ENCODE data around the gene ITGA1.

Gene ITGA1

GRCh38 chr5:52906343-52906742, 118.6 kb downstream of the ITGA1 start:
- no peaks in the 10 kb centered on the region for H3K36me3 ChIP-seq (ENCODE audit: control insufficient read depth, low read depth, low read length)
- H3K4me1 ChIP-seq (ENCODE audit: control insufficient read depth, low read depth, low read length), result no peaks in the 10 kb centered on the region
- no peak overlapping the region for H3K4me3 ChIP-seq (ENCODE audit: low read length)
- no peak overlapping the region for H3K27ac ChIP-seq (ENCODE audit: low read length)
- H3K27me3 ChIP-seq (ENCODE audit: control insufficient read depth, insufficient read depth, low read length), result no peaks in the 10 kb centered on the region
- no peaks in the 10 kb centered on the region for H3K9me3 ChIP-seq (ENCODE audit: control insufficient read depth, low read depth, low read length)
- H3K9ac ChIP-seq (ENCODE audit: low read length), result no peak overlapping the region

DNA sequence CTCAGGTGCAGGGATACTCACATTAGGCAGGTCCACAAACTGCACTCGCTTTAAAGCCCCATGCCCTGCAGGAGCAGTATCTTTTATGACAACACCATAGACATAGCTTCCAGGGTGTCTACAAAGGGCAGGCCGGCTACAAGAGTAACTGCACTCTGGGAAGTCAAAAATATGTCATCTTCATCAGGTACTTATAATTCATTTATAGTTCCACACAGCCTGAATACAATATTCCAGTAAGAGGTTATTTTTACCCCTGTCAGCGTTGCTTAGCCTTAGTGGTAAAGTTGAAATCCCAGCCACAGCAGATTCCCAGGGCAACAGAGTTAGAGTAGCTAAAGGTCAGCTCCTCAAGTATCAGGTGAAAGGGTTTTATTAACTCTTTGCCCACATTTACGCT, 119.1 kb downstream of the ITGA1 start:
- Histone ChIP-seq H3K9me3 (ENCODE audit: control insufficient read depth, low read depth, low read length) (no peaks in the 10 kb centered on the region), H3K9ac (ENCODE audit: low read length) (no peak overlapping the region), H3K4me1 (ENCODE audit: control insufficient read depth, low read depth, low read length) (no peaks in the 10 kb centered on the region), H3K36me3 (ENCODE audit: control insufficient read depth, low read depth, low read length) (no peaks in the 10 kb centered on the region), H3K27me3 (ENCODE audit: control insufficient read depth, insufficient read depth, low read length) (no peaks in the 10 kb centered on the region), H3K4me3 (ENCODE audit: low read length) (no peak overlapping the region), H3K27ac (ENCODE audit: low read length) (no peak overlapping the region)

DNA sequence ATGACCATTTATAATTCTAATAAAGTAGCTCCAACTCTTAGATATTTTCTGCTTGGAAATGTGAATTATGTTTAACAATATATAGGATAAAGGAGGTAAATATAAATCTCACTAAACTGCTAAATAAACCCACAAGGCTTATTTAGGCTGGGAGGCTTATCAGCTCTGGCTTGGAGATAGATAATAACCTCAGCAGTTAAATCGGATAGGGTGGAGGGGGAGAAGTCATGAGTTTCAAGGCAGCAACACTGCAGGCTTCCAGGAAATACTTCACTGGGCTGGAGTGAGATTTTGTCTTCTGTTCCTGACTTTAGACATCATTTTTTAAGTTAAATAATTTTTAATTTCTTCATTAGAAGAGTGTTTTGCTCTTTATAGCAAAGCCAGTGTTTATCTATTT, 121.5 kb downstream of the ITGA1 start:
- H3K9me3 ChIP-seq (ENCODE audit: control insufficient read depth, low read depth, low read length), result no peaks in the 10 kb centered on the region
- no peak overlapping the region for H3K4me3 ChIP-seq (ENCODE audit: low read length)
- H3K27me3 ChIP-seq (ENCODE audit: control insufficient read depth, insufficient read depth, low read length), result no peaks in the 10 kb centered on the region
- no peaks in the 10 kb centered on the region for H3K36me3 ChIP-seq (ENCODE audit: control insufficient read depth, low read depth, low read length)
- no peaks in the 10 kb centered on the region for H3K4me1 ChIP-seq (ENCODE audit: control insufficient read depth, low read depth, low read length)
- no peak overlapping the region for H3K27ac ChIP-seq (ENCODE audit: low read length)
- no peak overlapping the region for H3K9ac ChIP-seq (ENCODE audit: low read length)

- H3K36me3 ChIP-seq (ENCODE audit: control insufficient read depth, low read depth, low read length), result no peaks in the 10 kb centered on the region
- H3K4me1 ChIP-seq (ENCODE audit: control insufficient read depth, low read depth, low read length), result no peaks in the 10 kb centered on the region
- H3K4me3 ChIP-seq (ENCODE audit: low read length), result no peak overlapping the region
- H3K9ac ChIP-seq (ENCODE audit: low read length), result no peak overlapping the region
- H3K27ac ChIP-seq (ENCODE audit: low read length), result no peak overlapping the region
- H3K9me3 ChIP-seq (ENCODE audit: control insufficient read depth, low read depth, low read length), result no peaks in the 10 kb centered on the region
- H3K27me3 ChIP-seq (ENCODE audit: control insufficient read depth, insufficient read depth, low read length), result no peaks in the 10 kb centered on the region
Observed at GRCh38 chr5:52910071-52910470, 122.4 kb downstream of the ITGA1 start.

GRCh38 chr5:52915176-52915875, 127.6 kb downstream of the ITGA1 start:
- H3K9ac ChIP-seq (ENCODE audit: low read length), result no peak overlapping the region
- H3K27ac ChIP-seq (ENCODE audit: low read length), result no peak overlapping the region
- no peaks in the 10 kb centered on the region for H3K9me3 ChIP-seq (ENCODE audit: control insufficient read depth, low read depth, low read length)
- H3K27me3 ChIP-seq (ENCODE audit: control insufficient read depth, insufficient read depth, low read length), result no peaks in the 10 kb centered on the region
- no peaks in the 10 kb centered on the region for H3K4me1 ChIP-seq (ENCODE audit: control insufficient read depth, low read depth, low read length)
- no peaks in the 10 kb centered on the region for H3K36me3 ChIP-seq (ENCODE audit: control insufficient read depth, low read depth, low read length)
- peak overlapping the region; percentile 65 for H3K4me3 ChIP-seq (ENCODE audit: low read length)

DNA sequence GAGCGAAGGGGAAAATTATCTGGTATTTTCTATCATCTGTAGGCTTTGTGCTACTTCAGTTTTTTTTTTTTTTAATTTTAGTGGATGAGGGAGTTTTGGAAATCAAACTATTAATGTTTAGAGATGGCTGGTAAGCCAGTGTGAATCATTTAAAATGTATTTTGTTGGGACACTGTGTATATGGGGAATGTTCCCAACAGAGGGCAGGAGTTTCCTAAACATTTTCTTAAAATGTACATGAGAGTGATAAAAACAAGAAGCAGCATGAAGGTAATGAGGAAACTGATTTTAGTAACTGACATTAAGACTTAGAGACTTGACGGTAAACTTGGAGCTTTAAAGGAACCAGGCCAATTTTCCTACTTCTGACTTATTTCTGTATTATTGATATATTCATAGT, 133.2 kb downstream of the ITGA1 start:
- Histone ChIP-seq H3K27ac (ENCODE audit: low read length) (no peak overlapping the region), H3K36me3 (ENCODE audit: control insufficient read depth, low read depth, low read length) (no peaks in the 10 kb centered on the region), H3K9me3 (ENCODE audit: control insufficient read depth, low read depth, low read length) (no peaks in the 10 kb centered on the region), H3K27me3 (ENCODE audit: control insufficient read depth, insufficient read depth, low read length) (no peaks in the 10 kb centered on the region), H3K4me3 (ENCODE audit: low read length) (no peak overlapping the region), H3K9ac (ENCODE audit: low read length) (no peak overlapping the region), H3K4me1 (ENCODE audit: control insufficient read depth, low read depth, low read length) (no peaks in the 10 kb centered on the region)

GRCh38 chr5:52922384-52922783, 134.7 kb downstream of the ITGA1 start:
- Histone ChIP-seq H3K9ac (ENCODE audit: low read length) (no peak overlapping the region), H3K27me3 (ENCODE audit: control insufficient read depth, insufficient read depth, low read length) (no peaks in the 10 kb centered on the region), H3K4me1 (ENCODE audit: control insufficient read depth, low read depth, low read length) (no peaks in the 10 kb centered on the region), H3K36me3 (ENCODE audit: control insufficient read depth, low read depth, low read length) (no peaks in the 10 kb centered on the region), H3K4me3 (ENCODE audit: low read length) (no peak overlapping the region), H3K9me3 (ENCODE audit: control insufficient read depth, low read depth, low read length) (no peaks in the 10 kb centered on the region), H3K27ac (ENCODE audit: low read length) (no peak overlapping the region)

GRCh38 chr5:52924456-52924855, 136.7 kb downstream of the ITGA1 start:
- no peaks in the 10 kb centered on the region for H3K4me1 ChIP-seq (ENCODE audit: control insufficient read depth, low read depth, low read length)
- no peak overlapping the region for H3K27ac ChIP-seq (ENCODE audit: low read length)
- no peak overlapping the region for H3K9ac ChIP-seq (ENCODE audit: low read length)
- H3K9me3 ChIP-seq (ENCODE audit: control insufficient read depth, low read depth, low read length), result no peaks in the 10 kb centered on the region
- H3K36me3 ChIP-seq (ENCODE audit: control insufficient read depth, low read depth, low read length), result no peaks in the 10 kb centered on the region
- H3K4me3 ChIP-seq (ENCODE audit: low read length), result no peak overlapping the region
- no peaks in the 10 kb centered on the region for H3K27me3 ChIP-seq (ENCODE audit: control insufficient read depth, insufficient read depth, low read length)

- Histone ChIP-seq H3K4me1 (ENCODE audit: control insufficient read depth, low read depth, low read length) (no peaks in the 10 kb centered on the region), H3K36me3 (ENCODE audit: control insufficient read depth, low read depth, low read length) (no peaks in the 10 kb centered on the region), H3K9me3 (ENCODE audit: control insufficient read depth, low read depth, low read length) (no peaks in the 10 kb centered on the region), H3K9ac (ENCODE audit: low read length) (no peak overlapping the region), H3K27me3 (ENCODE audit: control insufficient read depth, insufficient read depth, low read length) (no peaks in the 10 kb centered on the region), H3K4me3 (ENCODE audit: low read length) (no peak overlapping the region), H3K27ac (ENCODE audit: low read length) (no peak overlapping the region)
Observed at GRCh38 chr5:52925001-52925400, 137.3 kb downstream of the ITGA1 start.

GRCh38 chr5:52928689-52929088, 141.0 kb downstream of the ITGA1 start:
- H3K27ac ChIP-seq (ENCODE audit: low read length), result no peak overlapping the region
- H3K9ac ChIP-seq (ENCODE audit: low read length), result no peak overlapping the region
- H3K9me3 ChIP-seq (ENCODE audit: control insufficient read depth, low read depth, low read length), result no peaks in the 10 kb centered on the region
- no peaks in the 10 kb centered on the region for H3K36me3 ChIP-seq (ENCODE audit: control insufficient read depth, low read depth, low read length)
- H3K4me1 ChIP-seq (ENCODE audit: control insufficient read depth, low read depth, low read length), result no peaks in the 10 kb centered on the region
- no peak overlapping the region for H3K4me3 ChIP-seq (ENCODE audit: low read length)
- no peaks in the 10 kb centered on the region for H3K27me3 ChIP-seq (ENCODE audit: control insufficient read depth, insufficient read depth, low read length)

DNA sequence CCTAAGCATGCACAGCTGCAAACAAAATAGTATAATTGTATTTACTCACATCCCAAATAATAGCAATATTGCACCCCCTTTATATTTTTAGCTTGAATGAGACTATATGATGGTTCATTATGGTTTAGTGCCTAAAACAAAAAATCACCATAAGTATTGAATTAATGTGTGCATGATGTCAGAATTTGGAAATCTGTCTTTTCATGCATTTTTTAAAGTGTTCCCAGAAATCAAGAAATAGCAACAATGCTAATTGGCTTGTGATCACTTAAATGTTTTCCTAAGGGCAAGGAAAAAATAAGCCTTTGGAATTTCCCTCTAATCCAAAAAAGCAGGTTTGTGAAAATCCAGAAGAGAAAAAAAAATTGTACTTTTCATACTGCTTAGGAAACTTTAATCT, 150.5 kb downstream of the ITGA1 start:
- H3K9me3 ChIP-seq (ENCODE audit: control insufficient read depth, low read depth, low read length), result no peaks in the 10 kb centered on the region
- no peak overlapping the region for H3K4me3 ChIP-seq (ENCODE audit: low read length)
- H3K36me3 ChIP-seq (ENCODE audit: control insufficient read depth, low read depth, low read length), result no peaks in the 10 kb centered on the region
- no peaks in the 10 kb centered on the region for H3K27me3 ChIP-seq (ENCODE audit: control insufficient read depth, insufficient read depth, low read length)
- no peaks in the 10 kb centered on the region for H3K4me1 ChIP-seq (ENCODE audit: control insufficient read depth, low read depth, low read length)
- H3K9ac ChIP-seq (ENCODE audit: low read length), result no peak overlapping the region
- no peak overlapping the region for H3K27ac ChIP-seq (ENCODE audit: low read length)

- Histone ChIP-seq H3K4me3 (ENCODE audit: low read length) (no peak overlapping the region), H3K4me1 (ENCODE audit: control insufficient read depth, low read depth, low read length) (no peaks in the 10 kb centered on the region), H3K9ac (ENCODE audit: low read length) (no peak overlapping the region), H3K36me3 (ENCODE audit: control insufficient read depth, low read depth, low read length) (no peaks in the 10 kb centered on the region), H3K27ac (ENCODE audit: low read length) (no peak overlapping the region), H3K27me3 (ENCODE audit: control insufficient read depth, insufficient read depth, low read length) (no peaks in the 10 kb centered on the region), H3K9me3 (ENCODE audit: control insufficient read depth, low read depth, low read length) (no peaks in the 10 kb centered on the region)
Observed at GRCh38 chr5:52943285-52943684, 155.6 kb downstream of the ITGA1 start.
